T-helper 17 cell (primary cell): Measurements from ENCODE around the gene DNAL1. TPM values are rescaled to one million over a fixed set of nuclear protein-coding genes. Genes with fewer than 3 reads are reported as not detected.

Source experiments
- ATAC-seq: fragments of 150-1000 bp; cut with Tn5 transposase; 2 replicates; pipeline ENCODE4 v1.10.0; 2021; ENCODE audit warnings: mild to moderate bottlenecking, moderate library complexity
- DNase-seq, 3 donors: peaks; one replicate each; pipeline versions ENCODE4 v3.0.0 to v3.0.0-alpha.2; 2020 to 2021
- H3K9me3 ChIP-seq: one replicate; pipeline ENCODE4 v1.7.0; 2013; ENCODE audit warnings: low read length, mild to moderate bottlenecking; ENCODE audit not compliant: control insufficient read depth, poor library complexity, severe bottlenecking
- H3K27ac Mint-ChIP-seq: one replicate; pipeline ENCODE4 v1.8.0; 2022; ENCODE audit warnings: mild to moderate bottlenecking, moderate library complexity, mixed read lengths
- H3K27me3 Mint-ChIP-seq: one replicate; pipeline ENCODE4 v1.8.0; 2022; ENCODE audit warnings: mixed read lengths
- H3K36me3 Mint-ChIP-seq: one replicate; pipeline ENCODE4 v1.8.0; 2022; ENCODE audit warnings: low read depth, mixed read lengths
- H3K4me1 Mint-ChIP-seq: one replicate; pipeline ENCODE4 v1.8.0; 2022; ENCODE audit warnings: mild to moderate bottlenecking, mixed read lengths
- H3K4me3 Mint-ChIP-seq: one replicate; pipeline ENCODE4 v1.8.0; 2022; ENCODE audit warnings: mild to moderate bottlenecking, moderate library complexity, mixed read lengths
- total RNA-seq, 4 donors: library from RNA in 2 of 4; stranded (reverse) in 2 of 4; gene quantifications; one replicate each; pipeline ENCODE4 v1.2.3 and lab custom pipeline; 2022 to 2026

The DNAL1 gene
- total RNA-seq, 2 donors from 2014 or later = 5.4 to 6.1 TPM

DNA sequence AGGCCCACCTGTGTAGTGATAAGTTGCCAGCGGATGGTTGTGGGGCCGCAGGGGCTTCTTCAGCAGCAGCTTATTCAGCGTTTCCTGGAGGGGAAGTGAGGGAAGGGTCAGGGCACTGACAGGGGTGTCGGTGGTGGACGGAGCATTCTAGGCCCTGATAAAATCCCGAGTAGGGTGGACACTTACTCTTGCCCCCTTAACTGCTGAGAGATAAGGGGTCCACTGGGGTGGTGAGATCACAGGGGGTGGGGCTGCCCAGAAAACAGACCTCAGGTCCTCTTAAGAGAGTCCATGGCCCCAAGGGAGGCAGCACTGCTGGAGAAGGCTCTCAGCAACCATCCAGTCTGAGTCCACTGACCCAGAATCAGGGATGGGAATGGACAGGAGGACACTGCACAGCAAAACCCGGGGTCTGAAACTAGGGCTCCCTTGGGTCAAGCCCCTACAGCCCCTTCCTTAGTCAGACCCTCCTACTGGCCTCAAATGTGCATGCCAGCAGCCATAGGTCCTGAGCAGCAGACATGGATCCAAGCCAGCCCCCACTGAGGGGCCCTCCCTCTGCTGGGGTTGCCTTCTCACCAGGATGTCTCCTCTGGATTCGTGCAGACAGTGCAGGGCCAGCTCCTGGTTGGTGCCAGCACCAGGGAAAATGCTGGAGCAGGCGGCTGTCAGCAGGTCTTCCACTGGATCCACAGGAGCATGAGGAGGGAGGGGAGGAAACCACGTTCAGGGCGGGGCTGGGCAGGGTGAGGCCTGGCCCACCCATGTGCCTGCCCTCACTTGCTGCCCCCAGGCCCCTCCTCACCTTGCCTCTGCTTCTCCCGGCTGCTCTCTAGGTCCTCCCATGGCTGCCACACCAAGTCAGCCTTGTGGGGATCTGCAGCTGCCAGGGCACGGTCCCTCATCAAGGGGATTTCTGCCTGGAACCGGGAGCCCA is 81.5 kb downstream of the DNAL1 start:
- no peaks in the 10 kb centered on the region for H3K9me3 ChIP-seq
- Mint-ChIP-seq H3K36me3 (no peaks in the 10 kb centered on the region), H3K27me3 (no peaks in the 10 kb centered on the region), H3K4me3 (peak overlapping the region; percentile 41), H3K27ac (peak overlapping the region; percentile 81), H3K4me1 (peaks cover 15% of the 10 kb centered on the region)
- ATAC-seq = no peak
- DNase-seq = no peak

- DNase-seq = no peak
- peaks cover 18% of the 10 kb centered on the region for H3K4me1 Mint-ChIP-seq
- no peak overlapping the region for H3K4me3 Mint-ChIP-seq
- H3K27me3 Mint-ChIP-seq = no peaks in the 10 kb centered on the region
- H3K27ac Mint-ChIP-seq = peak overlapping the region; percentile 81
- no peaks in the 10 kb centered on the region for H3K9me3 ChIP-seq
- no peaks in the 10 kb centered on the region for H3K36me3 Mint-ChIP-seq
- ATAC-seq = no peak
These were observed 82.4 kb downstream of the DNAL1 start for GRCh38 chr14:73727166-73727565.

- H3K9me3 ChIP-seq = no peaks in the 10 kb centered on the region
- ATAC-seq = peak; percentile 89
- Mint-ChIP-seq H3K27ac (peak overlapping the region; percentile 90), H3K27me3 (no peaks in the 10 kb centered on the region), H3K4me3 (peak overlapping the region; percentile 58), H3K4me1 (peaks cover 16% of the 10 kb centered on the region), H3K36me3 (no peaks in the 10 kb centered on the region)
- peak; percentile 72 to 89 (median 78) for DNase-seq
These were observed 84.0 kb downstream of the DNAL1 start for GRCh38 chr14:73728717-73729330.

DNA sequence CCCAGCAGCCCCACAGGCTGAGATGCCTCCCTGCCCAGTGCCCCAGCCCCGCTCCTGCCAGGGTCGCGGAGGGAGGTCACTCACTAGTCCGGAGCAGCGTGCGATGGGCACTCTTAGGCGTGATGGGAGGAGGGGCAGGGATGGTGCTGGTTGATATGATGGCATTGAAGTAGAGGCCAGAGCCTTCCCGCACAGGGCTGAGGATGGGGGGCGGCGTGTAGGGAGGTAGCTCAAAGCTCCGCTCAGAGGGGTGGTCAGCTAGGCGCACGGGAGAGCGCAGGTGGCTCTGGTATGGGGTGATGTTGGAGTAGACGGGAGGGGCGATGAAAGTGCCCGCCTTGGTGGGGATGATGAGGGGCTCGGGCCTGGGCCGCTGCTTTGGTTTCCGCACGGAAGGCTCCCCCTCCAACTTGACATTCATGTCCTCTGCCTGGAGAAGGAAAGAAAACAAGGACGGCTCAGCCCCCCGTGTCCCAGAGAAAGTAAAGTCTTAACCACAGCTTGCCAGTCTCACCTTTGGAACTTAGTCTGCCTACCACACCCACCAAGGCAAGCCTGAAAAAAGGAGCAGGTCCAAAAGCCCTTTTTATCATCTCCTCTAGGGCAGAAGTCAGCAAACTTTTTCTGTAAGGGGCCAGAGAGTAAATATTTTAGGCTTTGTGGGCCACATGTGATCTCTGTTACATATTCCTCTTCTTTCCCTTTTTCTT is 84.9 kb downstream of the DNAL1 start:
- H3K36me3 Mint-ChIP-seq = peaks cover 1% of the 10 kb centered on the region
- no peaks in the 10 kb centered on the region for H3K27me3 Mint-ChIP-seq
- DNase-seq (no peak), ATAC-seq (no peak)
- H3K9me3 ChIP-seq = no peaks in the 10 kb centered on the region
- peak overlapping the region; percentile 90 for H3K27ac Mint-ChIP-seq
- H3K4me1 Mint-ChIP-seq = peaks cover 16% of the 10 kb centered on the region
- H3K4me3 Mint-ChIP-seq = no peak overlapping the region

DNA sequence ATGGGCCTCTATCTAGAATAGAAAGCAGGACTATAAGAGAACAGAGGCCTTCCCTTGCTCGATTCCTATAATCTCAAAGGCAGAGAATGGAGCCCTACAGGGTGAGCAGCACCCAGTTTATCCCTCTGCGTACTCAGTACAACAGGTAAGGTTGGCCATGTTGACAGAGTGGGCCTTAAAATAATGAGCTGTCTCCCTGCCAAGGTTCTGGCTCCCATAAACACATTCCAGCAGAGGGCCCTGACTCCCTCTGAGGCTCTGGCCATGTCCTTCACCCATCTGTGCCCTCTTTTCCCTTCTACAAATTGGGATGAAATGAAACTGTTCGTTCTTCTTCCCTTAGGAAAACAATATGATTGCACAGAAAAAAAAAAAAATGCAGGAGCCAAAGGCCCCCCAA is 86.3 kb downstream of the DNAL1 start:
- no peaks in the 10 kb centered on the region for H3K9me3 ChIP-seq
- no peak for ATAC-seq
- H3K27me3 Mint-ChIP-seq = no peaks in the 10 kb centered on the region
- DNase-seq = no peak
- peaks cover 14% of the 10 kb centered on the region for H3K4me1 Mint-ChIP-seq
- peaks cover 4% of the 10 kb centered on the region for H3K36me3 Mint-ChIP-seq
- H3K4me3 Mint-ChIP-seq = no peak overlapping the region
- no peak overlapping the region for H3K27ac Mint-ChIP-seq

DNA sequence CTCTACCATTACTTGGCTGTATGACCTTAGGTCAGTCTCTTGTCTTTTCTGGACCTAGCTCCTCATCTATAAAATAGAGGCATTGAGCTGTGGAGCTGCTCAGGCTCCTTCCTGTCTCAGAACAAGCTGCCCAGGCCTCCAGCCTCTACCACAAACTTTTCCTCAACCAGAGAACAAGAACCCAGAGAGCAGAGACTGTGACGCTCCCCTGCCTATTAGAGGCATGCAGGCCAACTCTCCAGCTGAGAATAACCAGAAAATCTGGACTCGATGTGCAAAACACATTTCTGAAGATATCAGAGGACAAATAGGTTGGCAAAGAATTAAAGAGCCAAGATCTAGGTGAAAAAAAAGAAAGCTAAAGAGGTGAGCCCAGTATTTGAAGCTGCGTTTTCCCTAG is 87.2 kb downstream of the DNAL1 start:
- no peaks in the 10 kb centered on the region for H3K9me3 ChIP-seq
- Mint-ChIP-seq H3K4me1 (peaks cover 14% of the 10 kb centered on the region), H3K27ac (peak overlapping the region; percentile 72), H3K27me3 (no peaks in the 10 kb centered on the region), H3K4me3 (no peak overlapping the region), H3K36me3 (peaks cover 4% of the 10 kb centered on the region)
- DNase-seq = no peak
- ATAC-seq = no peak

GRCh38 chr14:73736842-73737241 is 92.1 kb downstream of the DNAL1 start:
- Mint-ChIP-seq H3K4me1 (peaks cover 22% of the 10 kb centered on the region), H3K27me3 (no peaks in the 10 kb centered on the region), H3K27ac (no peak overlapping the region), H3K4me3 (no peak overlapping the region), H3K36me3 (peaks cover 4% of the 10 kb centered on the region)
- DNase-seq (no peak), ATAC-seq (no peak)
- H3K9me3 ChIP-seq = no peaks in the 10 kb centered on the region

GRCh38 chr14:73738518-73739173 is 93.9 kb downstream of the DNAL1 start:
- H3K9me3 ChIP-seq = no peaks in the 10 kb centered on the region
- no peaks in the 10 kb centered on the region for H3K27me3 Mint-ChIP-seq
- peaks cover 4% of the 10 kb centered on the region for H3K36me3 Mint-ChIP-seq
- DNase-seq (no peak), ATAC-seq (no peak)
- H3K4me3 Mint-ChIP-seq = peak overlapping the region; percentile 5
- H3K27ac Mint-ChIP-seq = peak overlapping the region; percentile 93
- H3K4me1 Mint-ChIP-seq = peaks cover 37% of the 10 kb centered on the region

DNA sequence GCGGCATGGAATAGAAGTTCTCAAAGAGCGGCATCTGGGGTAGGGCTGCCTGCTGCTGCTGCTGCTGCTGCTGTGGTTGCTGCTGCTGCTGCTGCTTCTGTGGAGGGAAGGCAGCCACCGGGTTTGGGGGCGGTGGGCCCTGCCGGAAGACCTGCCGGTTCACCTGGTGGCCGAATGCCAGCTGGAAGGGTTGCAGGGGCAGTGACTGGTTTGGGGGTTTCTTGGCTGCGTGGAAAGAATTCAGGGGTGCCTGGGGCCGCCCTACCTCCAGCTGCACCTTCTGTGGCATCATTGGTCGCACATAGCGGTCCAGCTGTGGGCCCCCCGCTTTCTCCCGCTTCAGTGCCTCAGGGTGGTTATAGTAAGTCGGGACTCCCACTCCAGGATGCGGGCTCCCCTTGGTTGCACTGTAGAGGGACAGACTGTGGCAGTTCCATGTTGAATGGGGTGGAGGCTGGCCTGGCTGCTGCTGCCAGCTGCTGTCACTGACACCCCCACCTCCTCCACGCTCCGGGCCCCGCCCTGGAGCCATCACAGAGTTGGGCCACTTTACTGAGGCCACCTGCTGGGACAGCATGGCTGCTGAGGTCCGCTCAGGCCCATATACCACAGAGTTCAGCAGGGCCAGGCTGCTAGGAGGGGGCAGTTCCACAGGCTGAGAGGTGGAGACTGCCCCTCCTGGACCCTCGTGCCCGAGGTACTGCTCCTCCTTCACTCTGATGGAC is 94.5 kb downstream of the DNAL1 start:
- peaks cover 44% of the 10 kb centered on the region for H3K4me1 Mint-ChIP-seq
- DNase-seq (no peak), ATAC-seq (no peak)
- H3K27me3 Mint-ChIP-seq = no peaks in the 10 kb centered on the region
- H3K4me3 Mint-ChIP-seq = peak overlapping the region; percentile 5
- H3K27ac Mint-ChIP-seq = peak overlapping the region; percentile 93
- no peaks in the 10 kb centered on the region for H3K9me3 ChIP-seq
- peaks cover 4% of the 10 kb centered on the region for H3K36me3 Mint-ChIP-seq

DNA sequence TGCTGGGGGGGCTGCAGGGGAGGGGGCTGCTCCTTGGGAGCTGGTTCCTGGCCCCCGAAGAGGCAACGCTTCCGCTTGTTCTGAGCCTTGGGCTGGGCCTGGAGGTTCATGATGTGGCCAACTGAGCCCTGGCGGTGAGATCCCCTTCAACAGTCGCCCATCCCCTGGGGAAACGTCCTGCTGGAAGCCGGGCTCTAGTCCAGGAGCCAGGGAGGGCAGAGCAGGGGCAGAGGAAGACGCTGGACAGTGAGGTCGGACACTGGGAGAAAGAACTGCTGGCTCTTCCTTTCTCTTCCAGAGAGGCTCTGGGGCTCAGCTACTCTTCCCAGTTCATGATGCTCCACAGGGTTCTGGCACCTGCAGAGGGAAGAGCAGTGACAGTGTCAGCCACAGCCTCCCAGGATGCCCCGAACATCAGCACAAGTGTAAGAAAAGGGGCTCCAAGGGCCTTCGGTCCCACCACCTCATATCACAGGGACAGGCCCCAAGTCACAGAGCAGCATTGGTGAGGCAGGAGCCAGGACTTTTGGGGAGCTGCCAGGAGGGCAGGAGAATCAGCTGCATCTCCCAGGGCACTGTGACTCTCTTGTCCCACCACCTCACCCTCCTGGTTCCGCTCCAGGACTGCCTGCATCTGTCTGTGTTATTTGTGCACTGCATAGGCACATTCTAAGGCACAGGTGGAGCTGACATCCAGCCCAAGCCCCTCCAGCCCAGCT is 95.3 kb downstream of the DNAL1 start:
- no peaks in the 10 kb centered on the region for H3K9me3 ChIP-seq
- peaks cover 51% of the 10 kb centered on the region for H3K4me1 Mint-ChIP-seq
- ATAC-seq = no peak
- H3K27me3 Mint-ChIP-seq = no peaks in the 10 kb centered on the region
- H3K36me3 Mint-ChIP-seq = no peaks in the 10 kb centered on the region
- peak overlapping the region; percentile 93 for H3K27ac Mint-ChIP-seq
- H3K4me3 Mint-ChIP-seq = peak overlapping the region; percentile 92
- DNase-seq = no peak

- peaks cover 56% of the 10 kb centered on the region for H3K4me1 Mint-ChIP-seq
- ATAC-seq (no peak), DNase-seq (no peak)
- peak overlapping the region; percentile 92 for H3K4me3 Mint-ChIP-seq
- no peaks in the 10 kb centered on the region for H3K27me3 Mint-ChIP-seq
- H3K9me3 ChIP-seq = no peaks in the 10 kb centered on the region
- no peaks in the 10 kb centered on the region for H3K36me3 Mint-ChIP-seq
- H3K27ac Mint-ChIP-seq = peak overlapping the region; percentile 93
These were observed 96.0 kb downstream of the DNAL1 start for GRCh38 chr14:73740618-73741326.
